ENCODE measurements around the gene RSBN1.

GRCh38 chr1:113721010-113721409 is 91.3 kb downstream of the RSBN1 start:
- TF ChIP-seq CTCF (IDR thresholded peaks at IDR 0.05; ENCODE audit: low read length) (no peak), EZH2 (IDR thresholded peaks at IDR 0.05; ENCODE audit: borderline replicate concordance, low read length) (no peak)
